Stimulated activated naive B cell treated with anti-CD40 and anti-IgM and Interleukin-4, amounts not matched to agents 10 μg/mL and 1 μg/mL and 100 μg/mL, for 72 hours (primary cell): ENCODE data around the gene NKX2-1.

Experiments
- ATAC-seq, 2 donors: fragments of 150-1000 bp; cut with Tn5 transposase; replicated peaks; 2 replicates each; pipeline ENCODE4 v1.10.0; 2021; ENCODE audit warnings: moderate library complexity in 1 of 2
- DNase-seq: peaks from one replicate; pipeline ENCODE4 v3.0.0; 2021
- H3K27ac Mint-ChIP-seq: one replicate; pipeline ENCODE4 v1.8.0; 2022; ENCODE audit warnings: mild to moderate bottlenecking, mixed read lengths
- H3K27me3 Mint-ChIP-seq, 2 donors: one replicate each; pipeline ENCODE4 v1.8.0; 2022; ENCODE audit warnings: mixed read lengths in 2 of 2
- H3K36me3 Mint-ChIP-seq, 2 donors: one replicate each; pipeline ENCODE4 v1.8.0; 2022; ENCODE audit warnings: mixed read lengths in 2 of 2, mild to moderate bottlenecking in 1 of 2
- H3K4me1 Mint-ChIP-seq, 2 donors: one replicate each; pipeline ENCODE4 v1.8.0; 2022; ENCODE audit warnings: mixed read lengths in 2 of 2, mild to moderate bottlenecking in 1 of 2
- H3K4me3 Mint-ChIP-seq, 2 donors: one replicate each; pipeline ENCODE4 v1.8.0; 2022; ENCODE audit warnings: mild to moderate bottlenecking in 2 of 2, mixed read lengths in 2 of 2, moderate library complexity in 1 of 2
- H3K9me3 Mint-ChIP-seq, 2 donors: one replicate each; pipeline ENCODE4 v1.8.0; 2022; ENCODE audit warnings: mixed read lengths in 2 of 2, mild to moderate bottlenecking in 1 of 2

The NKX2-1 gene

DNA sequence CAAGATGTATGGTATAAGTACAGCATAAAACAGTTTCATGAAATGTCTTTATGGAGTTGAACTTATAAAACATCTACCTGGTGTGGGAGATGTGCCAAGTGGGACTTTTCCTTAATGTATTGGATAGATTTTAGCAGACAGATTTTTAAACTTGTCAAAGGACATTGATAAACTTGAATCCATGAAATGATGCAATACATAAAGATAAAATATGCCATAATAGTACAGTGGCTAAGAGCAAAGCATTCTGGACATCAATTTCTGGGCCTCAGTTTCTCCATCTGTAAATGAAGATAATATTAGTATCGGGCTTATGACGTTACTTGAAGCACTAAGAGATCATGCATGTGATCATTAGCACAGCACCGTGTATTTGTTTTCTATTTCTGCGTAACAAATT, 45.4 kb downstream of the NKX2-1 start:
- no peak overlapping the region for H3K27ac Mint-ChIP-seq
- ATAC-seq: no peak
- no peak for DNase-seq
- H3K4me1 Mint-ChIP-seq: no peaks in the 10 kb centered on the region
- H3K9me3 Mint-ChIP-seq: peaks cover 2 to 7% of the 10 kb centered on the region in 2 donors
- H3K36me3 Mint-ChIP-seq: no peaks in the 10 kb centered on the region
- no peak overlapping the region for H3K4me3 Mint-ChIP-seq
- H3K27me3 Mint-ChIP-seq: peaks cover 8 to 12% of the 10 kb centered on the region in 2 donors

- no peak for DNase-seq
- H3K9me3 Mint-ChIP-seq: peaks cover 0 to 7% of the 10 kb centered on the region in 2 donors
- no peak overlapping the region for H3K27ac Mint-ChIP-seq
- H3K4me1 Mint-ChIP-seq: no peaks in the 10 kb centered on the region
- H3K4me3 Mint-ChIP-seq: no peak overlapping the region
- ATAC-seq: no peak
- peaks cover 0 to 7% of the 10 kb centered on the region in 2 donors for H3K27me3 Mint-ChIP-seq
- H3K36me3 Mint-ChIP-seq: no peaks in the 10 kb centered on the region
Observed at GRCh38 chr14:36471431-36471830, 48.6 kb downstream of the NKX2-1 start.

- no peak overlapping the region for H3K4me3 Mint-ChIP-seq
- peaks cover 0 to 2% of the 10 kb centered on the region in 2 donors for H3K9me3 Mint-ChIP-seq
- ATAC-seq: no peak
Observed at GRCh38 chr14:36467332-36467731, 52.7 kb downstream of the NKX2-1 start.

More at GRCh38 chr14:36467332-36467731, 52.7 kb downstream of the NKX2-1 start:
- Mint-ChIP-seq H3K27me3 (peaks cover 1 to 2% of the 10 kb centered on the region in 2 donors), H3K27ac (no peak overlapping the region), H3K4me1 (no peaks in the 10 kb centered on the region), H3K36me3 (no peaks in the 10 kb centered on the region)
- no peak for DNase-seq
